Jurkat, Clone E6-1 (cell line): ENCODE data around the gene DNASE2B. TPM values are rescaled to one million over a fixed set of nuclear protein-coding genes. Genes with fewer than 3 reads are reported as not detected.

Source experiments
- DNase-seq: peaks from one replicate; pipeline ENCODE4 v3.0.0-alpha.2; 2011; ENCODE audit warnings: low read depth, low spot score
- H3K4me3 ChIP-seq: 2 replicates; pipeline ENCODE4 v1.5.1; 2011; ENCODE audit warnings: mild to moderate bottlenecking, low read length, control low read depth, moderate library complexity
- polyA plus RNA-seq: library from polyadenylated mRNA; unstranded; fragments of >200 nt; gene quantifications from one replicate; pipeline ENCODE4 v1.2.1, GENCODE V29; 2012; ENCODE audit warnings: missing spikeins; ENCODE audit not compliant: insufficient read length, insufficient read depth

Gene DNASE2B, protein sequence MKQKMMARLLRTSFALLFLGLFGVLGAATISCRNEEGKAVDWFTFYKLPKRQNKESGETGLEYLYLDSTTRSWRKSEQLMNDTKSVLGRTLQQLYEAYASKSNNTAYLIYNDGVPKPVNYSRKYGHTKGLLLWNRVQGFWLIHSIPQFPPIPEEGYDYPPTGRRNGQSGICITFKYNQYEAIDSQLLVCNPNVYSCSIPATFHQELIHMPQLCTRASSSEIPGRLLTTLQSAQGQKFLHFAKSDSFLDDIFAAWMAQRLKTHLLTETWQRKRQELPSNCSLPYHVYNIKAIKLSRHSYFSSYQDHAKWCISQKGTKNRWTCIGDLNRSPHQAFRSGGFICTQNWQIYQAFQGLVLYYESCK
- polyA plus RNA-seq, result not detected

GRCh38 chr1:84398175-84399155, at the start of gene DNASE2B:
Gene DNASE2B, plus strand, starts transcription at chr1:84398484. Its CDS starts 81 bp downstream, at chr1:84398565.
- no peak for DNase-seq
- no peak within 1 kb of the TSS for H3K4me3 ChIP-seq

DNA sequence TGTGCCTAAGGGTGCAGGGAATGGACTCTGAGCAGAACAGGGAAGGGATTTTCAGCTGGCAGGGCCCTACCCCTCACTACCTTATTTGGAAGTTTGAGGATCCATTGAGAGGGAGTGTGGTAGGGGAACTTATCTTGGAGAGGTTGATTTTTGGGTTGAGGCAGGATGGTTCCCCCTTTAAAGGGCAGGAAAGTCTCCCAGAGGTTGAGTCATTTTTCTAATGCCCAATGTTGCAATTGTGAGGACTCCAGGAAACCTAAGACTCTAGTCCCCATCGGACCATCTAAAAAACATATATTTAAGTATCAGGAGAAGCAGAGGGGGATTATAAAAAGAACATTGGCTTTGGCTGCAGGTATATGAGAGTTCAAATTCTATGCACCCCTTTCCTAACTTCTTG, 49.5 kb upstream of the DNASE2B start:
- no peak for DNase-seq
- no peak overlapping the region for H3K4me3 ChIP-seq

- DNase-seq, result no peak
- no peak overlapping the region for H3K4me3 ChIP-seq
These were observed 48.2 kb upstream of the DNASE2B start for GRCh38 chr1:84350104-84350503.

DNA sequence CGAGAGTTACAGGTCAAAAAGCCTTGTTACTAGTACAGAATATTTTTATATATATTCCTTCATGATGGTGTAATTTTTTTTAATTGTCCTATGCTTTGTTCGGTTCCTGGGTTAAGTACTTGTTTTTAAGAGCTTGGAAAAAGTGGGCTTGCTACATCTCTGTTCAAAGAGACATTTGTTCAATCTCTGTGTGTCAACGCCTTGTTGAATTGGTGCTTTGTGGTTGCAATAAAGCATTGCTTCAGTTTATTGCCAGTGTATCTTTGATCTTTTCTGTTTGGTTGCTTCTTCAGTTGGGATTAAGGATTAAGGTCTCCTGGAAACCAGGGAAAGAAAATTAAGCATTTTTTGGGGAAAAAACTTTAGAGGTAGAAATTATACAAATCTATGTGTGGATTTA, 47.7 kb upstream of the DNASE2B start:
- no peak overlapping the region for H3K4me3 ChIP-seq
- DNase-seq, result no peak

- DNase-seq, result no peak
These were observed 45.8 kb upstream of the DNASE2B start for GRCh38 chr1:84352298-84353106.

GRCh38 chr1:84353695-84354094, 44.6 kb upstream of the DNASE2B start:
- H3K4me3 ChIP-seq, result no peak overlapping the region
- DNase-seq, result no peak

More at GRCh38 chr1:84352298-84353106, 45.8 kb upstream of the DNASE2B start:
- no peak overlapping the region for H3K4me3 ChIP-seq

GRCh38 chr1:84355556-84355955, 42.7 kb upstream of the DNASE2B start:
- DNase-seq, result no peak
- H3K4me3 ChIP-seq, result no peak overlapping the region

- no peak for DNase-seq
- H3K4me3 ChIP-seq, result no peak overlapping the region
These were observed 41.4 kb upstream of the DNASE2B start for GRCh38 chr1:84356881-84357280.

DNA sequence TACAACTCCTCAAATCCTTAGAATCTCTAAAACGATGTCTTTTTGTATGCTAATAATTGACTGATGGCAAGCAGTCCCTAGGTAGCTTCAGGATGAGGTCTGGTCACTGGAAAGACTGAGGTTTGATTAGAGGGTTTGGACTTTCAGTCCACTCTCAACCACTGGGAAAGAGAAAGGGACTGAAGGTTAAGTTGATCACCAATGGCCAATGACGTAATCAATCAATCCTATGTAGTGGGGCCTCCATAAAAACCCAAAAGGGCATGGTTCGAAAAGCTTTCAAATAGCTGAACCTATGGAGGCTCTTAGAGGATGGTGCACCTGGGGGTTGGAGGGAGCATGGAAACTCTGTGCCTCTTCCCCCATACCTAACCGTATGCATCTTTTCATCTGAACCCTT, 39.6 kb upstream of the DNASE2B start:
- no peak for DNase-seq
- no peak overlapping the region for H3K4me3 ChIP-seq

- H3K4me3 ChIP-seq, result no peak overlapping the region
These were observed 38.0 kb upstream of the DNASE2B start for GRCh38 chr1:84360316-84360715.

GRCh38 chr1:84361796-84362195, 36.5 kb upstream of the DNASE2B start:
- no peak overlapping the region for H3K4me3 ChIP-seq
- DNase-seq, result no peak

More at GRCh38 chr1:84360316-84360715, 38.0 kb upstream of the DNASE2B start:
- DNase-seq, result no peak

DNA sequence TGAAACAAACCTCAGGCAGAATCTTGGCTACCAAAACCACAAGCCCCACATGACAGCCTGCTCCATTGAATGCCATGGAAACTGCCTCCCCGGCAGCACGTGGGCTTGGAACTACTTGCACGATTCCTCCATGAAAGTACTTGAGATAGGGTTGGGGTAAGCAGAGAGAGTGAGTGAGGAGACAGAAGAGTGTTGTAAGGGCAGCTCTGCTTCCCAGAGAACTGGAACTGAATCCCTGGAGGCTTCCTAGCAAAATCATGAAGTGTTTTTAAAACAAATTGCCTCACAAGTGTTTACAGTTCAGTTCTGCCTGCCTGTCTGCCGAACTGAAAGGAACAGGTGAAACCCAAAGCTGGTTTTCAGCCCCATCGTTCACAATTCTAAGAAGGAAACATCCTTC, 35.3 kb upstream of the DNASE2B start:
- no peak overlapping the region for H3K4me3 ChIP-seq
- no peak for DNase-seq

DNA sequence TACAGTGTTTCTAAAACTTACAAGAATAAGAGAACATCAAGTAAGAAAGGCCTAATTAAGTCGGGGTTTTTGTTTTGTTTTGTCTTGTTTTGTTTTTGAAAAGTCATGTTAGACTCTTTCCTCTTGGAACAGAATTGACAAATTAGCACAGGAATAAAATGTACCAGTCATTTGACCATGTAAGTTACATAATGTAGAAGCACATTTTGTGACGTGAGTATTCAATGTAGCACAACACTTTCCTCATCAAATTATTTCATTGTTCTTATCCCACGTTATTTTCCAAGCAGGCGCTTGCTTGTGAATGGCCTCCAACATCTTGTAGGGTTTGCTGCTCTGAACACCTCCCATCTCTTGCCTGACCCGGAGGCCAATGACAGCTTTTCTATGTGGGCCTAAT, 34.7 kb upstream of the DNASE2B start:
- DNase-seq, result no peak

DNA sequence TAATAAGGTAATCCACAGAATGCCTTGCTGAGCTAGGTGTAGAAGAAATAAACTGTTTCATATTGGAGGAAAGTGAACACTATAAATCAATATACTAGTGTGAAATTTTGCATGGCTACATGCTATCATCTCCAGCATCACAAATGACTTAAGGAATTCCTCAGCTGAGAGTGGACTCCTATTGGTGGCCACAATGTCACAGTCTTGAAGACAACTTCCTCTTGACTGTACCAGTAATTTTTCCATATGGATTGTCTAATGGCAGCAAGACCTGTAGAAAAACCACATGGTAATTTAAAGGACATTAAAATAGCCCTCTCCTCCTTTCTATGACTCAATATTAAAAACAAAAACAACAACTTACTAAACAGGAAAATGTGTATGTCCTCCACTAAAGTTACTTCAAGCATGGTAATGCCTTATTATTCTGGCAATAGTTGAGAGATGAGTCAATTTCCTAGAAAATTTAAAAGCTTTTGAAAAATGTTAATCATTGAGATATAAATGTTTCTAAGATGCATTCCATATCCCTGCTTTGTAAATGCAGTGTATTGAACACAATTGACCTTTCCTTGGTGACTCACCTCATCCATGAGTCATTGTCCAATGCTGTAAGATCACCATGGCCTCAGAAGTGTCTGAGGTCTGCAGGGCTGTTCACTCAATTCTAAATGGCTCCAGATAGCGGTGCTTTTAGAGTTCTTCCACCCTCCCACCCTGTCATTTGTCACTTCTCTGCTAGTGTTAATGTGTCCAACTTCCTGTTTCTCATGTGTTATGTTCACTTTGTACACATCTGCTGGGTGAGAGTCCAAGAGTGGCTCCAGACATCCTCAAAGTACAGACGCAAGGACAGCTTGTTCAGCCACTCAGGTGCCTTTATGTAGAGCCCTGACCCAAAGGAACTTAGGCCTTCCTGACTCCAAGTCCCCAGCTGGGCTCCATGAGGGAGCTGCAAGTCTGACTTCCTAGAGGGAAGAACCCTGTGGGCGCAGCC, 32.8 kb upstream of the DNASE2B start:
- DNase-seq, result no peak

More for the DNA sequence above, 34.7 kb upstream of the DNASE2B start:
- H3K4me3 ChIP-seq, result no peak overlapping the region

DNA sequence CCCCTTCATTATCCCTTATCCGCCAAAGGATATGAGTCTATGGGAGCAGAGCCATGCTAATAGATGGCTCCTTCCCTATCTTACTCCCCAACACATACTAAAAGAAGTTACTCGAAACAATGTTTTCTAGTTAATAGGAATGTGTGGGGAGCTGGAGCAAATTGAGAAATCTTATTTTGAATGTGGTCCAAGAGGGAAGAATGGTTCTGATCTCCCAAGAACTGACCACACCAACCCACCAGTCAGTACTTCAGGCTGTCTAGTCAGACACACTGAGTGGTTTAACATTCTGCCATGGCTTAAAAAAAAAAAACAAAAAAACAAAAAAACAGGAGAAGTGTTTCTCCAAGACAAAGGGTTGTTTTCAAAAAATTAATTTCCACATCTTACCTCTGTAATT, 31.5 kb upstream of the DNASE2B start:
- DNase-seq, result no peak
- H3K4me3 ChIP-seq, result no peak overlapping the region

More for the DNA sequence above, 32.8 kb upstream of the DNASE2B start:
- no peak overlapping the region for H3K4me3 ChIP-seq

DNA sequence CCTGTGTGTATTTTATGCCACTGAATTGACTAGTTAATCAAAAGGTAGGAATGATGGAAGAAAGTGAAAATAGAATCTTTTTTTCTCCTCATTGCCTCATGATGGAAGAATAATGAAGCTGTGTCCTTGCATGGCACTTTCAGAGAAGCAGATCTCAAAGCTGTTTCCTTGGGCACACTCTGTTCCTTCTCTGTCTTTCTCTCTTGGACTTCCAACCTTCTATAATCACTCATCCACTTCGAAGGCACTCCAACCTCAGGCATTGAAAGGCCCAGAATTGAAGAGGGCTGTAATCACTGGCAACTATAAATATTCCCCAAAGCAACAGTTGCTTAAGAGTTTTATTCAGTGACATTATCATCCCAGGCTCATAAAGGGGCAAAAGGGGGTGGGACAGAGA, 31.1 kb upstream of the DNASE2B start:
- no peak overlapping the region for H3K4me3 ChIP-seq
- no peak for DNase-seq

- no peak for DNase-seq
- no peak overlapping the region for H3K4me3 ChIP-seq
These were observed 29.8 kb upstream of the DNASE2B start for GRCh38 chr1:84368441-84368840.

DNA sequence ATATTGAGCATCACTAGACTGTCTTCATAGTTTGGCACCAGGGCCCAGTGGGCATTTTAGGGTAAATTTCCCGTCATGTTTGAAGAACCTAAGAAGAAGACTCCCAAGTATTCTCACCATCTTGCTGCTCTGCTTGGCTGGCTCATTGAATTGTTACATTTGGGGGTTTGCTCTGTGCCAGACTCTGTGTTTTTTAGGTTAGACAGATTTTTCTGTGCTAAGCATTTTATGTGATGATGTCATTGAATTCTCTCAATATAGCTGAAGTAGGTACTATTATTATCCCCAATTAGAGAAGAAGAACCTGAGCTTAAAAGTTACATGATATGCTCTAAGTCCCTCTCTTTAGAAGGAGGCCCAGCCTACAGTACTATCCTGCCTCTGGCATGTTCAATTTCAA, 28.0 kb upstream of the DNASE2B start:
- DNase-seq, result no peak
- H3K4me3 ChIP-seq, result no peak overlapping the region
